Left colon (tissue), 2 donors: ENCODE results near the gene LRPAP1. TPM values are rescaled to one million over a fixed set of nuclear protein-coding genes. Genes with fewer than 3 reads are reported as not detected.
A peak's percentile ranks its signal among the peaks of the same experiment; 100 is the strongest.
"Not testable (repeated sequence)": the region's sequence is repeated elsewhere in the genome, so short reads cannot be mapped to it uniquely, and the experiment has no call there.

Source experiments
- ATAC-seq: fragments of 200-7000 bp; cut with Tn5 transposase; one replicate; pipeline ENCODE4 v1.9.1; 2020; ENCODE audit warnings: mild to moderate bottlenecking, moderate library complexity
- DNase-seq, 2 donors: peaks; one replicate each; pipeline ENCODE4 v3.0.0-alpha.2; 2020
- intact Hi-C, 2 donors: fragments of 100-400 bp; cut with DNase I in 1 of 2; cut with micrococcal nuclease in 1 of 2; formaldehyde crosslinking; loops; one replicate each; pipeline versions ENCODE4 v1.11.2 to v1.14.0; 2022; cut with DNase I, micrococcal nuclease
- total RNA-seq, 2 donors: library from RNA; stranded (reverse); fragmentation: NEBNext Ultra II Directional; extraction: Animal tissue kit (Norgen Biotek cat#: 25700); gene quantifications; one replicate each; pipeline ENCODE4 v1.2.1, GENCODE V29; 2021
- donor health status: DM: no; HTN: no; CAD: no.
- donor health status: DM: yes; HTN: yes; CAD: no.

Gene LRPAP1
- total RNA-seq, 2 donors from 2014 or later, result 146 to 155 TPM

DNA sequence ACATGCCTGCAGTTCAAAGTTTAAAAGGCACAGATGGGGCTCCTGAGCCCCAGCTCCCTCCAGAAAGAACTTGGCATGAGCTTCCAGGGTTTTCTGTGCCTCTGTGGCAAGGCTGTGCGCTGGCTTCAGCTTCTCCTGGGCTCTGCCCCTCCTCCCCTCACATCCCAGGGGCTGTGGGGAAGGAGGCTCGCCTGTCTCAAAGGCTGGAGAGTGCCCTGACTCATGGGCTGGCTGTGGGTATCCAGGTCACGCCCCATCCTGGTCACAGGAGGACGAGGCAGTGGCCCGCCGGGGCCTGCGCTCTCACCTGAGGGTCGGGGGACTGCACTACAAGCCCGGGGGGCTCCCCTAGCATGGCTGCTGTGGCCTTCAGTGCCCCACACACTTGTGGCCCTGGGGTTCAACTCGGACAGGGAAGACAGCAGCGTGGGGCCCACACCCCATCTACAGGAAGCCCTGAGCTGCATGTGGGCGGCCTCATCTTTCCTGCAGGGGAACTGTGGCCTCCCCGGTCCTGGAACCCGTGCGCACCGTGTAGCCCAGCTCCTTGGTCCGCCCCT lies 17.9 kb downstream of the LRPAP1 start:
- DNase-seq (no peak), ATAC-seq (no peak)
- intact Hi-C loops, result no loop called here

DNA sequence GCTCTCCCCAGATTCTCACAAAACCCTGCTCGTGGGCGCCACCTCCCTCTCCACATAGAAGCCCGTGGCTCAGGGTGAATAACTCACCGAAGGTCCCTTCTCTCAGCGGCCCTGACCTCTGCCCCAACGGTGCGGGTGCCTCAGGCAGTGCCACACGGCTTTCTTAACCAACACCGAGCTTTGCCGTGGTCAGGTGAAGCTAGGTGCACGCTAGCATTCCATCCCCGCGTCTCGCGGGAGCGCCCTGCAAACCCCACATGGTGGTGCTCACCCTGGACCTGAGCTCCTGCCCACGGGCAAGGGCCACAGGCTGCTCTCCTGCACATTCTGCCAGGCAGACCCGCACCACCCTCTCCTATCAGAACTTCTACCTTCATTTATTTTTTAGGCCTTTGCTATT lies 18.4 kb downstream of the LRPAP1 start:
- intact Hi-C loops, result no loop called here
- ATAC-seq (no peak), DNase-seq (no peak)

DNA sequence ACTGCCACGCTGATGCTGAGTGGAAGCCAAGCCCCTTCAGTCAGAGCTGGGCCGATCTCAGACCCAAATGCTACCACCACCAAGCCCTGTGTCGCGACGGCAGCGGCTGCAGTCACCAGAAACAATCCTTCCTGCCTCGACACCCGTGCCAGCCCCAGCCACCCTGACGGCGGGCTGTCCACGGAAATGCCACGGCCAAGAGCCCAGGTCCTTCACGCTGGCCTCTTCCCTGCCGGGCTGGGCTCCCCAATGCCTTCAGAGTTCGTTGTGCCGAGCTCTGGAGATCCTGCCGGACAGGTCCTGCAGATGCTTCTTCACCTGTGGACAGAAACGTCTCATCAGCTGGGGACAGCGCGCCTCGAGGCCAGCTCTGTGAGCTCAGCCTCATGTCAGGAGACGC lies 19.5 kb downstream of the LRPAP1 start:
- intact Hi-C loops, result no loop called here
- no peak for ATAC-seq
- DNase-seq, result no peak

DNA sequence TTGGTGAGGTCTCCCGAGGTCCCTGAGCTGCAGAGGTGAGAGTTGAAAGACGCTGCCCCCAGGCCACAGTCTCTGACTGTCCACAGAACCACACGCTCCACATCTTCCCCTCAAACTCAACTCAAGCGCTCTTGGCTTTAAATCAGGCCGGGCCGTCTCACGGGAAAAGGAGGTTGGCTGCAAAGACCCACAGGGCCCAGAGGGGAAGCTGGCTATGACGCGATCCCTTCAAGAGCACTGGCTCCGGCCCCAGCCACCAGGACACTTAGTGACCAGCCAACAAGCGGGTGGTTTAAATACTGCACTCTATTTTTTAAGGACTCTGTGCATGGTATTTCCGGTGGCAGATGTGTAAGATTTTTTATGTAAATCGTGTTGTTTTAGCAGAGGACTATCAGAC lies 19.9 kb downstream of the LRPAP1 start:
- intact Hi-C loops, result no loop called here
- ATAC-seq (no peak), DNase-seq (no peak)

DNA sequence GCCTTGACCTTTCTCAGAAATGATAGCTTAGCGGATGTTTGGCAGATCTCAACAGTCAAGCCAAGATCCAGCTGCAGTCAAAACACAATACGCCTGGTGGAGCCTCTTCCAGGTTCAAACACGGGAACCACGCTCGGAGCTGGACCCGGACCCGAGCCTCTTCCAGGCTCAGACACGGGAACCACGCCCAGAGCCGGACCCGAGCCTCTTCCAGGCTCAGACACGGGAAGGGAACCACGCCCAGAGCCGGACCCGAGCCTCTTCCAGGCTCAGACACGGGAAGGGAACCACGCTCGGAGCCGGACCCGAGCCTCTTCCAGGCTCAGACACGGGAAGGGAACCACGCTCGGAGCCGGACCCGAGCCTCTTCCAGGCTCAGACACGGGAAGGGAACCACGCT lies 20.6 kb downstream of the LRPAP1 start:
- intact Hi-C loops, ATAC-seq, DNase-seq: not testable (repeated sequence)

DNA sequence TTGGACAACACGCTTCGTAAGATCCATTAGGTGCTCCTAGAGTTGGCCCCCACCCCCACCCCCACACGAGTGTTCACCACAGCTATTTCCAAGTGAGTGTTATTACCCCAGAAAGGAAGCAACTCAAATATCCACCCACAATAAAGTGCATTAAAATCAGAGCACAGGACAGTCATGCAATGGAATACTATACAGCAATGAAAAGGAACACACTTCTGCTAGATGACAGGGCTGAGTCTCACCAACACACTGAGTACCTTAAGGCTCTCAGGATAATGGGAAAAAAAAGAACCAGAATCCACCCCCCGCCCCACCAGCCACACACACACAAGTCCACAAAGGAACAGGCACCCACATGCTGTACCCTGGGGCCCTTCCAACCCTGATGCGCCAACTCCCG lies 21.0 kb downstream of the LRPAP1 start:
- no peak for ATAC-seq
- DNase-seq, result no peak
- intact Hi-C loops, result no loop called here

DNA sequence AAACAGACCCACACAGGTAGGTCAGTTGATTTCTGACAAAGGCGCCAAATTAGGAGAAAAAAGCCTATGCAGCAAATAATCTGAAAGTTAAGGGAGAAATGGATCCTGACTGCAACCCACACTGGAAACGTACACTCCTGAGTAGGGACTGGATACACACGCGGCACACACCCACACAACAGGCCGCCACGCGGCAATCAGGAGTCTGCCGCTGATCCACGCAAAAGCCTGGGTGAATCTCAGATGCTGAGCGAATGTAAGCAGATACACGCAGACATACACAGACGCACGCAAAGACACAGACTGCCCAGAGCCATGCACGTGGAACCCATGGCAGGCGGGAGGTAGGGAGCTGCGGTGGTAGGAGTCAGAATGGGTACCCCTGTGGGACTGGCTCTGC lies 21.7 kb downstream of the LRPAP1 start:
- intact Hi-C loops, result no loop called here
- ATAC-seq, result no peak
- no peak for DNase-seq

DNA sequence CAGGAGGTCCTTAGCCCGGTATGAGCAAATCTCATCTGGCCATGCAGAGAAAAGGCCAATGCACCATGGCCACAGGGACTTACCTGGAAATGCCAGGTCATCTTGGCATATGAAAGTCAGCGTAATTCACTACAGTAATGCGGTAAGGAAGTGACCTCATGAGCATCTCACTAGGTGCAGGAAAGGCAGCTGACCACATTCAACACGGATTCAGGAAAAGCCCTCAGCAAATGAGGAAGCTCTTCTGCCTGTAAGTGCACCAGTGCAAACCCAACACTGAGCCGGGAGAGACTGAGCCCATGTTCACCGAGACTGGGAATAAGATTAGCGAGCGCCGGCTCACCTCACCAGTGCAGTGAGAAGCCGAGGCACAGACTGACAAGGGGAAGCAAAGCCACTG lies 23.7 kb downstream of the LRPAP1 start:
- intact Hi-C loops, result no loop called here
- no peak for ATAC-seq
- DNase-seq, result no peak

DNA sequence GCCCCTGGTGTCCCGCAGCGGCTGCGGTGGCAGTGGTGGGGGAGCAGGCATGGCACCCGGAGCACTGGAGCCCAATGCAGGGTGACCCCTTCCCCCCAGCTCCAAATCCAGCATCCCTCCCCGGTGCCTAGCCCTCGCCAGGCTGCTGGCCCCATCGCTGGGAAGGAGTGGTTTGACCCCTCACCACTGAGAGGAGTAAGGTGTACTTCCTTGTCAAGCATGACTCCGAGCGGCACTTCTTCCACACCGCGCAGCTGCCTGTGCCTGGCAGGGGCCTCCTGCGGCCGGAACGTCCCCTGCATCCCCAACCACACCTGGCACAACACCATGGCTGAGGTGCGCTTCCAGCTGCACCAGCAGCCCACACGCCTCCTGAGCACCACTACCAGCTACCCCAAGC lies 27.0 kb downstream of the LRPAP1 start:
- DNase-seq (no peak), ATAC-seq (no peak)

DNA sequence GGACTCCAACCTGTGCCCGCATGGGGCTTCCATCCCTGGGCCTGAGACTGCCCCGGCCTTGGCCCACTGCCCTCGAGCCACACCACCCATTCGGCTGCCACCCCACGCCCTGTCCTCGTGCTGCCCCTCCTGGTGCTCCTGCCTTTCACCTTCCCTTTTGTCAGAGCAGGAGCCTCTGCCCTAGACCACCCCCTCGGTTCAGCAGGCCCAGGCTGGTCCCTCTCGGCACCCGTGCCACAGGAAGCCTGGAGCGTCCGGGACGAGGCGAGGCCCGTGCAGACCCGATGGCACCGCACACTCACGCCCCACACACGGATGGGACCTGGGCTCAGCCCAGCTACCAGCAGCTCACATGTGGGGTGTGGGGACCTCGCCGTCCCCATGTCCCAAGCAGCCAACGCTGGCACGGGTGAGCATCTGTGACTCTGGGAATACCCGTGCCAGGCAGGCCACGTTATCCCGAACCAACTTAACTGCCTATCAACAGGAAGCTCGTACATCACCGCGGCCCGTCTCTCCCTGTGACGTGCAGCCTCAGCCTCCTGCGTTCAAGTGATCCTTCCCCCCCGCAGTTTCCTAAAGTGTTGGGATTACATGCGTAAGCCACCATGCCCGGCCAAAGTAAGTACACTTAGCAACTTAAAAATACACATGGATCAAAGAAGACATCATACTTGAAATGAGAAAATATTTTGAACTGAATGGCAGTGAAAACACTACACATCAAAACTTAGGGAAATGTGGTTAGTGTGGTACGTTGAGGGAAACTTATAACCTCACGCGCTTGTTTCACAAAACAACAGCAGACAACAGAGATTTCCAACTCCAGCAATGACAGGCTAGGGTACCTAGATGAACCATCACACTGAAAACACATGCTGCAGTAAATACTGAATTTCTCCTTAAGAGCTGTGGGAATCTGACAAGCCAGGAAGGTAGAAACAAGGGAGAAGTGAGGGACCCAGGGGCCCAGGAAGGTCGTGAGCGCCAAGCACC lies 29.0 kb downstream of the LRPAP1 start:
- intact Hi-C loops, result no loop called here
- ATAC-seq (no peak), DNase-seq (no peak)

More for the DNA sequence above, 27.0 kb downstream of the LRPAP1 start:
- intact Hi-C loops, result no loop called here

DNA sequence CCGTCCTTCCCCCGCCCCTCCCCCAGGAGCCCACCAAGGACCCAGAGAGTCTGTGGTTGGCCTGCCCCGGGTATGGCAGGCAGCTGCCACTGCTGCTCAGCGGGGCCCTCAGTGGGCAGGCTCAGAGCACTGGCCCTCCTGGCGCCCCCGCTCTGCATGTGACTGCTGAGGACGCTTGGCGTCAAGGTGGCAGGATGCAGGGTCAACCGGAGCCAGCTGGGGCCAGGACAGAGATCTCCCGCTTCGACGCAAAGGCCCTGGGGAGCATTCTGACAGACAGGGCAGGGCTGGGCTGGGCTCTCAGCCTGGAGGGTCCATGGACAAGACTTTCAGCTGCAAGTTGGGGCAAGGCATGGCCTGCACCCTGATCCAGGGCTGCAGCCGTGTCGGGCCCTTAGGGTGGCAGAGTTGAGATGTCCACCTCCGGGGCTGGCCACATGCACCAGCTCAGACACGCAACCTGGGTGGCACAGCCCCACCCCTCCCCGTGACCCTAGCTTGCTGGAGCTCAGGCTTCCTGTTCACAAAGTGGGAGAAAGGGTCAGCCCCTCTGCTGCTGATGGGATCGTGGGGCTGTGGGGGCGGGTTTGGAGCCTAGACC lies 30.3 kb downstream of the LRPAP1 start:
- ATAC-seq, result no peak
- intact Hi-C loops, result no loop called here

DNA sequence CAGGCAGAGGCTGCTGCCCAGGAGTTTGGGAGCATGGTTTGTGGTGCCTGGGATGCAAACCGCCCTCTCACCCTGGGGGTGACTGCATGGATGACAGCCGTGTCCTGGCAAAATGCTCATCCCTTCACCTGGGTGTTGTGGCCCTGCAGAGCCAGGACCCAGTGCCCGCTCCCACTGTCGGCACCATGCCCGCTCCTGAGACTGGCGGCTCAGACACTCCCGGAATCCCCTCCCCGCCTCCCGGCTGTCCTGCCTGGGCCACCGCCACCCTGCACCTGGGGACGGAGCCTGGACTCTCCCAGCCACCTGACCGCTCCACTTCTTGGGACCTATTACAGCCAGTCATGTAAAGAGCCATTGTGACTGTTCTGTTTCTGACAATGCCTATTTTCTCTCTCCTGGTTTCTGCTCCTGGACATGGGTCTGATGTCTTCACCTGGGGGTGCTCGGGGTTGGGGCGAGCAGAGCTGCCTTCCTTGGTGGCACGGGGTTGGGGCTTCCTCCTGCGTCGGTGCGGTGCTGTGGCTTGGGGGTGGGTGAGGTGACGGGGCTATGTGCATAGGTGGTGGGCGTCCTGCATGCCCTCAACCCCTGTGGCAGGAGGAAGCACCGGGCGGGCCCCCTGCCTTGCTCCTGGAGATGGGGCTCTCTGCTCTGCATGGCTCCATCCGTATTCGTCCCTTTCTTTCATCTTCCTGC lies 30.9 kb downstream of the LRPAP1 start:
- no peak for DNase-seq

More for the DNA sequence above, 30.3 kb downstream of the LRPAP1 start:
- no peak for DNase-seq

DNA sequence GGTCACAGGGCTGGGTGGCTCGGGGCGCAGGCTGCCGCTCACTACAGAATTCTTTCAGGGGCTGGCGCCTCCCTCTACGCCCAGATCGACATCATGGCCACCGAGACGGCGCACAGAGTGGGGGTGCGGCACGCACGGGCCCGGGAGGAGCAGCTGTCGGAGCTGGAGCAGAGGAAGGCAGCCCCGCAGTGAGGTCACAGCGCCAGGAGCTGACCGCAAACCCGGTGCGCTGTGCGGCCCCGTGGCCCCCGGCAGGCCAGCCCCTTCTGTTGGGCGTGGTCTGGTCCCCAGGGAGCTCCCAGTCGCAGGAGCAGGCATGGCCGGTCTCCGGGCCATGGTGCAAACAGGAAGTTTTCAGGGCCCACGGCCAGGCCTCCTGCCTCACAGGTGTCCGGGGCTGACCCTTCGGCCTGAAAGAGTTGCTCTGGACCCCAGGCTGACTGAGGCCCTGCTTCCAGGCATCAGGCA lies 31.6 kb downstream of the LRPAP1 start:
- intact Hi-C loops, result no loop called here
- ATAC-seq (no peak), DNase-seq (no peak)

More for the DNA sequence above, 30.9 kb downstream of the LRPAP1 start:
- no peak for ATAC-seq
- intact Hi-C loops, result no loop called here

DNA sequence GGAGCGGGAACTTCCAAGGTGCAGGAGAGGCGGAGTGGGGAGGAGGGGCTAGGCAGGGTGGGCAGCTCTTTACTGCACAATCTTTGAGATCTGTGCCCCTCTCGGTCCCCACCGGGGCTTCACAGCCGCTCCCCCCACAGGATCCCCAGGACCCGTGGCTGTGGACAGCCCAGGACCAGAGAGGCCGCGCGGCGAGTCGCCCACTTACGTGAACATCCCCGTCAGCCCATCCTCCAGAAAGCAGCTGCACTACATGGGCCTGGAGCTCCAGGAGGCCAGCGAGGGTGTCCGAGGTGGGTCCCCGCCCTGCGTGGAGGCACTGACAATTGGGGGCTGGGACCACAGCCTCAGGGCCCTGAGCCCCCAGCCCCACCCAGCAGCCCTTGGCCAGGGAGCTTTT lies 32.1 kb downstream of the LRPAP1 start:
- intact Hi-C loops, result no loop called here
- ATAC-seq (no peak), DNase-seq (no peak)

DNA sequence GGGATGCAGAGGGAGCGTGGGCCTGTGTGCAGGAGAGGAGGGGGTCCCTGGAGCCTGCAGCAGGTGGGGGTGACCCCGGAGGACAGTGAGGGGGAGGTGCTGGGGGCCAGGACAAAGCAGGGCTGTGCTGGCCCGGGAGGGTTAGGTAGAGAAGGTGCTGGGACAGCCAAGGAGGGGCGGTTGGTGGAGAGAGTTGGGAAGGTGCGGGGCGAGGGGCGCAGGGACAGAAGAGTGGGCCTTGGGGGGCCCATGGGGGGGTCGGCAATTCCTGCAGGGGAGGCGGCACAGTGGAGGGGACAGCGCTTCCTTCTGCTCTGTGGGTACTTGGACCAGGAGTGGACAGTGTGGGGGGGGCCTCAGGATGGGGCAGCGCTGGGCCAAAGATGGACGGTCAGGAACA lies 32.5 kb downstream of the LRPAP1 start:
- ATAC-seq (no peak), DNase-seq (no peak)
- intact Hi-C loops, result no loop called here

DNA sequence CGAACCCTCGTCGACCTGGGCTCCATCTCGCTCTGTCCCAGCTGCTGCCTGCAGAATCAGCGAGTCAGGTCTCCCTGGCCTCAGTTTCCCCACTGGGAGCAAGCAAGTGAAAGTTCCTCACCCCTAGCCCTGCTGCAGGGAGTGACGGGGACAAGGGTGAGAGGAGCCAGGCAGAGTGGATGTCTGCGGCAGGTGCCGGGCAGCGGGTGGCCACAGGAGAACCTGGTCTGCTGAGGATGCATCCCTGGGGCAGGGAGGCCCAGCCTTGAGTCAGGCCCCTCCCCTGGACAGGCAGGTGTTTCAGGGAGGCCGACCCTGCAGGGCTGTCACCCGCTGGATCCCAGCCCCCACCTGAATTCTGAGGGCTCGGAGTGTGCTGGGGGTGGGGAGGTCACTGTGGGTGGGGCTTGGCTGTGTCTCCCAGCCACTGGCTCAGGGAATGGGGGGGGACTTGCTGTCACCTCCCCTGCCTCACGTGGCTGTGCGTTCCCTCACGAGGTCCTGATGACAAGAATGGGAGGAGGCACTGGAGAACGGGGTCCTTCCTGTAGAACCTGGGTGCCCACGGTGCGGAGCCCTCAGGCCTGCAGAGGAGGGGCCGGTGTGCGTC lies 33.2 kb downstream of the LRPAP1 start:
- intact Hi-C loops, result no loop called here
- DNase-seq (no peak), ATAC-seq (no peak)

DNA sequence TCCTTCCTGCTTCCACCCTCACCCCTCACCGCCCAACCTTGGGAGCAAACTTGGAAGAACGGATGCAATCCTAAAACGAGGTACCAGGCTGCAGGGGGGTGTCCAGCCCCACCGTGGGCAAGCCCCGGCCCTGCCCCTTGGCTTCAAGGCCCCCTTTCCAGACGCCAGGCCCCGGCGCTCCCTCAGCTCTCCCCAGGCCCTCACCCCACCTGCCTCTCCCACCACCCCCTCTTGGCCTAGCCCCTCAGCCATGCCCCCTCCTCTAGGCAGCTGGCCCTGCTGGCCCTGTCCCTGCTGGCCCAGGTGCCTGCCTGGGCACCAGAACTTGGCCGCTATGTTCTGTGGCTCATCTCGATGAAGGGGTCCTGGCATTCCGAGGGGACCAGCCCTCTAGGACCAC lies 33.8 kb downstream of the LRPAP1 start:
- no peak for ATAC-seq
- intact Hi-C loops, result no loop called here

DNA sequence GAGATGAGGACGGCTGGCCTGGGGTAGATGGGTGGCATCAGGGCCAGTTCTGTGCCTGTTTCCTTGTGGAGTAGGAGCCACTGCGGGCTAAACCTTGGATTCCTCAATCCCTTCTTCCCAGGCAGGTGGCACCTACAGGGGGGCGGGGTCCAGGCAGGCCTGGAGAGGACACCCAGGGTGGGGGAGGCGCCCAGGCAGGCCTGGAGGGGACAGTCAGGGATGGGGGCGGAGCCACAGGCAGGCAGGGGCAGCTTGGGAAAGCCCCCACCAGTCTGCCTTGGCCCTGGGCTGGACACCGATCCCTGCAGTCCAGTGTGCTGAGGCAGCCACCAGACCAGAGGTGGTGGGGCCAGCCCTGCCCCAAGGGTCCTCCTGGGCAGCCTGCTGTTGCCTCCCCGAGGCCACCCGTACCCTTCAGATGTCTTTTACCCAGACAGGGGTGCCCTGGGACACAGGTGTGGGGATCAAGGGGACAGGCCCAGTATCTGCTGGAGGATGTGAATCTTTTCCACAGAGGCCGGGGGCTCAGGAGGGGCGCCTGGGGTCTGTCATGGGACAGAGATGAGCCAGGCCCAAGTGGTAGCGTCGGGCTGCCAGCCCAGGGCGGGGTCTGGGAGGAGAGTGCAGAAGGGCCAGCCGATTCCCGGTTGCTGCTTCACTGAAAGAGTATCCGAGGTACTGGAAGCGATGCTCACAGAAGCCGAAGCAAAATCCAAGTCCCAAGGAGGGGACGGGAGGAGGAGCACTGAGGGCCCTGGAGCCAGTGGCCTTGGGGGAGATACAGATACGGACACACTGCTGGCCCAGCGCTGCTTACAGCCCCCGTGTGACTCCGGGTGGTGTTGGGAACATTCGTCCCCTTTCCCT lies 34.5 kb downstream of the LRPAP1 start:
- no peak for DNase-seq
- peak; percentile 23 for ATAC-seq
- intact Hi-C loops, result no loop called here

More for the DNA sequence above, 33.8 kb downstream of the LRPAP1 start:
- no peak for DNase-seq
